Activated gamma-delta T cell treated with anti-CD3 and anti-CD28 coated beads, Interleukin-2, amount 50 U/mL, for 16 hours (primary cell): ENCODE measurements around the gene C1orf198.

Source experiments
- DNase-seq: peaks from one replicate; pipeline ENCODE4 v3.0.0-alpha.2; 2020; ENCODE audit warnings: low read depth

The C1orf198 gene

GRCh38 chr1:230833511-230833910 lies 34.8 kb downstream of the C1orf198 start:
- no peak for DNase-seq

GRCh38 chr1:230832476-230832875 lies 35.8 kb downstream of the C1orf198 start:
- no peak for DNase-seq

GRCh38 chr1:230831771-230832170 lies 36.5 kb downstream of the C1orf198 start:
- DNase-seq: no peak

GRCh38 chr1:230828421-230828820 lies 39.9 kb downstream of the C1orf198 start:
- DNase-seq: no peak

- DNase-seq: no peak
Observed at GRCh38 chr1:230827801-230828200, 40.5 kb downstream of the C1orf198 start.

- no peak for DNase-seq
Observed at GRCh38 chr1:230827081-230827681, 41.1 kb downstream of the C1orf198 start.

GRCh38 chr1:230826166-230826875 lies 42.0 kb downstream of the C1orf198 start:
- DNase-seq: no peak

GRCh38 chr1:230825761-230826160 lies 42.6 kb downstream of the C1orf198 start:
- no peak for DNase-seq

GRCh38 chr1:230824919-230825721 lies 43.2 kb downstream of the C1orf198 start:
- DNase-seq: no peak

GRCh38 chr1:230824551-230824918 lies 43.8 kb downstream of the C1orf198 start:
- DNase-seq: no peak

GRCh38 chr1:230823931-230824381 lies 44.4 kb downstream of the C1orf198 start:
- DNase-seq: no peak

- no peak for DNase-seq
Observed at GRCh38 chr1:230823426-230823825, 44.9 kb downstream of the C1orf198 start.

- DNase-seq: no peak
Observed at GRCh38 chr1:230822092-230822581, 46.2 kb downstream of the C1orf198 start.

- no peak for DNase-seq
Observed at GRCh38 chr1:230821346-230821745, 47.0 kb downstream of the C1orf198 start.

GRCh38 chr1:230820568-230820967 lies 47.8 kb downstream of the C1orf198 start:
- DNase-seq: no peak

GRCh38 chr1:230819976-230820375 lies 48.3 kb downstream of the C1orf198 start:
- DNase-seq: no peak

GRCh38 chr1:230818901-230819300 lies 49.4 kb downstream of the C1orf198 start:
- DNase-seq: no peak

GRCh38 chr1:230818367-230818766 lies 50.0 kb downstream of the C1orf198 start:
- no peak for DNase-seq

GRCh38 chr1:230816018-230816417 lies 52.3 kb downstream of the C1orf198 start:
- DNase-seq: no peak

GRCh38 chr1:230814949-230815692 lies 53.2 kb downstream of the C1orf198 start:
- no peak for DNase-seq

- DNase-seq: no peak
Observed at GRCh38 chr1:230812568-230812967, 55.8 kb downstream of the C1orf198 start.
